Fibroblast of lung (primary cell): ENCODE results near the gene CHRNA5.
A peak's percentile ranks its signal among the peaks of the same experiment; 100 is the strongest.

ENCODE experiments used
- EZH2 ChIP-seq: IDR thresholded peaks from 2 replicates; pipeline ENCODE4 v1.5.1; 2012; ENCODE audit warnings: low read length, control low read depth, mild to moderate bottlenecking; ENCODE audit errors: missing control alignments
- TF ChIP-seq, protein P1 (sequence below), 2 donors: IDR thresholded peaks in 1 of 2; conservative IDR thresholded peaks in 1 of 2; 1 replicate in 1 of 2; 2 replicates in 1 of 2; pipeline ENCODE4 v1.5.1; 2011 to 2012; ENCODE audit warnings: low read length in 2 of 2, control low read depth in 1 of 2, inconsistent platforms in 1 of 2, low read depth in 1 of 2, mild to moderate bottlenecking in 1 of 2

DNA sequence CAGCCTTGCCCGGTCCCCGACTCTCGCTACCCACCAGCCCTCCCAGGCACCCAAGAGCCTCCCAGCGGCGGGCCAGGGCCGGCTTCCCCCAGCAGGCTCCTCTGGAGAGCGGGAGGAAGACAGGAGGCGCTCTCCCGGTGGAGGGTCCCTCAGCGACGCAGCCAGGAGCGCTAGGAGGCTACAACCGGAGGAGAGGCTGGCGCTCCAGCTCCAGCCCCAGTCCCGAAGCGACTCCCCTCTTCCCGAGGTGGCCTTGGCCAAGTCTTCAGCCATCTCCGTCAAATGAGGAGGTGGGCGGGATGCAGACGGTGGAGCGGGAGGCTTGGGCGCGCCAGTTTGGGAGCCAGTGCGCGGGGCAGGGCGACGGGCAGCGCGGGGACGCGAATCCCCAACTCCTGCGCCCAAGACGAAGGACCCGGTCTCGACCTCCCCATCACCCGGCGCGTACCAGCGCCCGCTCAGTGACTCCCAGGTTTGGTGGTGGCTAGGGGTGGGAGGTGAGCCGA, 54.8 kb downstream of the CHRNA5 start:
- TF ChIP-seq, protein P1, sequence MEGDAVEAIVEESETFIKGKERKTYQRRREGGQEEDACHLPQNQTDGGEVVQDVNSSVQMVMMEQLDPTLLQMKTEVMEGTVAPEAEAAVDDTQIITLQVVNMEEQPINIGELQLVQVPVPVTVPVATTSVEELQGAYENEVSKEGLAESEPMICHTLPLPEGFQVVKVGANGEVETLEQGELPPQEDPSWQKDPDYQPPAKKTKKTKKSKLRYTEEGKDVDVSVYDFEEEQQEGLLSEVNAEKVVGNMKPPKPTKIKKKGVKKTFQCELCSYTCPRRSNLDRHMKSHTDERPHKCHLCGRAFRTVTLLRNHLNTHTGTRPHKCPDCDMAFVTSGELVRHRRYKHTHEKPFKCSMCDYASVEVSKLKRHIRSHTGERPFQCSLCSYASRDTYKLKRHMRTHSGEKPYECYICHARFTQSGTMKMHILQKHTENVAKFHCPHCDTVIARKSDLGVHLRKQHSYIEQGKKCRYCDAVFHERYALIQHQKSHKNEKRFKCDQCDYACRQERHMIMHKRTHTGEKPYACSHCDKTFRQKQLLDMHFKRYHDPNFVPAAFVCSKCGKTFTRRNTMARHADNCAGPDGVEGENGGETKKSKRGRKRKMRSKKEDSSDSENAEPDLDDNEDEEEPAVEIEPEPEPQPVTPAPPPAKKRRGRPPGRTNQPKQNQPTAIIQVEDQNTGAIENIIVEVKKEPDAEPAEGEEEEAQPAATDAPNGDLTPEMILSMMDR (conservative IDR thresholded peaks at IDR 0.05 in 1 of 2, IDR thresholded peaks at IDR 0.05 in 1 of 2; ENCODE audit: low read depth in 1 of 2, low read length in 2 of 2) = peak in 1 of 2 donors; percentile 5
- no peak for TF ChIP-seq EZH2
